Vagina (tissue), 2 donors: Measurements from ENCODE around the gene TRAF2. TPM values are rescaled to one million over a fixed set of nuclear protein-coding genes. Genes with fewer than 3 reads are reported as not detected.
A peak's percentile ranks its signal among the peaks of the same experiment; 100 is the strongest.

Experiments used
- DNase-seq, 2 donors: peaks; one replicate each; pipeline ENCODE4 v3.0.0-alpha.2; 2017; ENCODE audit errors: extremely low spot score in 2 of 2
- H3K27ac ChIP-seq: fragments of 200-600 bp; sonication (generic); one replicate; pipeline ENCODE4 v1.5.1; 2019
- H3K27me3 ChIP-seq: fragments of 200-600 bp; sonication (generic); one replicate; pipeline ENCODE4 v1.5.1; 2019
- H3K36me3 ChIP-seq, 2 donors: fragments of 200-600 bp; sonication (generic); one replicate each; pipeline ENCODE4 v1.5.1; 2017 to 2019
- H3K4me1 ChIP-seq: fragments of 200-600 bp; sonication (generic); one replicate; pipeline ENCODE4 v1.5.1; 2019
- H3K4me3 ChIP-seq, 2 donors: fragments of 200-600 bp; sonication (generic); 1 replicate in 1 of 2; 2 replicates in 1 of 2; pipeline ENCODE4 v1.5.1; 2016 to 2019
- H3K9me3 ChIP-seq: fragments of 200-600 bp; sonication (generic); one replicate; pipeline ENCODE4 v1.5.1; 2019
- POLR2A ChIP-seq, 2 donors: fragments of 450-650 bp; IDR thresholded peaks; one replicate each; pipeline ENCODE4 v1.6.1; 2017; ENCODE audit warnings: antibody characterized with exemption in 2 of 2, mild to moderate bottlenecking in 2 of 2, moderate library complexity in 2 of 2
- POLR2AphosphoS5 ChIP-seq, 2 donors: sonication (generic); formaldehyde crosslinking; IDR thresholded peaks; one replicate each; pipeline ENCODE4 v1.9.0; 2017; ENCODE audit warnings: antibody characterized with exemption in 2 of 2, mild to moderate bottlenecking in 2 of 2, low read depth in 1 of 2; ENCODE audit not compliant: insufficient read depth in 1 of 2
- intact Hi-C: fragments of 100-400 bp; cut with DNase I; formaldehyde crosslinking; loops from one replicate; pipeline ENCODE4 v1.15.1; 2023
- total RNA-seq: library from RNA; depleted of rRNA; stranded (reverse); fragments of >200 nt; gene quantifications from one replicate; pipeline ENCODE4 v1.2.3, GENCODE V29; 2016
- TF ChIP-seq, protein P1 (sequence below), 3 experiments: fragments of 450-650 bp in 2 of 3; fragments of 200-600 bp in 1 of 3; sonication (generic) in 1 of 3; IDR thresholded peaks; one replicate each; pipeline ENCODE4 v1.5.1; 2017 to 2019; ENCODE audit warnings: antibody characterized with exemption in 3 of 3, mild to moderate bottlenecking in 2 of 3, moderate library complexity in 2 of 3

The TRAF2 gene
- total RNA-seq, 1 donor from 2014 or later = 12.8 TPM

GRCh38 chr9:136903041-136903554, 16.8 kb downstream of the TRAF2 start:
- Histone ChIP-seq H3K9me3 (no peaks in the 10 kb centered on the region), H3K4me3 (no peak overlapping the region), H3K27me3 (no peaks in the 10 kb centered on the region), H3K4me1 (peaks cover 37% of the 10 kb centered on the region), H3K36me3 (peaks cover 0 to 21% of the 10 kb centered on the region in 2 donors), H3K27ac (peak overlapping the region; percentile 77)
- peak in 1 of 2 donors; percentile 8 for TF ChIP-seq POLR2AphosphoS5 (IDR thresholded peaks at IDR 0.05; ENCODE audit: insufficient read depth in 1 of 2, low read depth in 1 of 2)
- no peak for TF ChIP-seq POLR2A (IDR thresholded peaks at IDR 0.05)
- DNase-seq = no peak
- intact Hi-C loops = no loop called here

DNA sequence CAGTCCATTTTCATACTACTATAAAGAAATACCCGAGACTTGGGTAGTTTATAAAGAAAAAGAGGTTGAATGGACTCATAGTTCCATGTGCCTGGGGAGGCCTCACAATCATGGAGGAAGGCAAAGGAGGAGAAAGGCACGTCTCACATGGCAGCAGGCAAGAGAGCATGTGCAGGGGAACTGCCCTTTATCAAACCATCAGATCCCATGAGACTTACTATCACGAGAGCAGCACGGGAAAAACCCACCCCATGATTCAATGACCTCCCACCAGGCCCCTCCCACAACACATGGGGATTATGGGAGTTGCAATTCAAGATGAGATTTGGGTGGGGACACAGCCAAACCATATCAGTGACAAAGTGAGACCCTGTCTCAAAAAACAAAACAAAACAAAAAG, 19.9 kb downstream of the TRAF2 start:
- intact Hi-C loops = no loop called here
- Histone ChIP-seq H3K27ac (no peak overlapping the region), H3K36me3 (peaks cover 0 to 15% of the 10 kb centered on the region in 2 donors), H3K4me1 (peaks cover 27% of the 10 kb centered on the region), H3K4me3 (no peak overlapping the region), H3K27me3 (no peaks in the 10 kb centered on the region), H3K9me3 (no peaks in the 10 kb centered on the region)
- TF ChIP-seq, protein P1, sequence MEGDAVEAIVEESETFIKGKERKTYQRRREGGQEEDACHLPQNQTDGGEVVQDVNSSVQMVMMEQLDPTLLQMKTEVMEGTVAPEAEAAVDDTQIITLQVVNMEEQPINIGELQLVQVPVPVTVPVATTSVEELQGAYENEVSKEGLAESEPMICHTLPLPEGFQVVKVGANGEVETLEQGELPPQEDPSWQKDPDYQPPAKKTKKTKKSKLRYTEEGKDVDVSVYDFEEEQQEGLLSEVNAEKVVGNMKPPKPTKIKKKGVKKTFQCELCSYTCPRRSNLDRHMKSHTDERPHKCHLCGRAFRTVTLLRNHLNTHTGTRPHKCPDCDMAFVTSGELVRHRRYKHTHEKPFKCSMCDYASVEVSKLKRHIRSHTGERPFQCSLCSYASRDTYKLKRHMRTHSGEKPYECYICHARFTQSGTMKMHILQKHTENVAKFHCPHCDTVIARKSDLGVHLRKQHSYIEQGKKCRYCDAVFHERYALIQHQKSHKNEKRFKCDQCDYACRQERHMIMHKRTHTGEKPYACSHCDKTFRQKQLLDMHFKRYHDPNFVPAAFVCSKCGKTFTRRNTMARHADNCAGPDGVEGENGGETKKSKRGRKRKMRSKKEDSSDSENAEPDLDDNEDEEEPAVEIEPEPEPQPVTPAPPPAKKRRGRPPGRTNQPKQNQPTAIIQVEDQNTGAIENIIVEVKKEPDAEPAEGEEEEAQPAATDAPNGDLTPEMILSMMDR (IDR thresholded peaks at IDR 0.05) = no peak
- TF ChIP-seq POLR2A (IDR thresholded peaks at IDR 0.05) (no peak), POLR2AphosphoS5 (IDR thresholded peaks at IDR 0.05; ENCODE audit: insufficient read depth in 1 of 2, low read depth in 1 of 2) (no peak)
- DNase-seq = no peak

DNA sequence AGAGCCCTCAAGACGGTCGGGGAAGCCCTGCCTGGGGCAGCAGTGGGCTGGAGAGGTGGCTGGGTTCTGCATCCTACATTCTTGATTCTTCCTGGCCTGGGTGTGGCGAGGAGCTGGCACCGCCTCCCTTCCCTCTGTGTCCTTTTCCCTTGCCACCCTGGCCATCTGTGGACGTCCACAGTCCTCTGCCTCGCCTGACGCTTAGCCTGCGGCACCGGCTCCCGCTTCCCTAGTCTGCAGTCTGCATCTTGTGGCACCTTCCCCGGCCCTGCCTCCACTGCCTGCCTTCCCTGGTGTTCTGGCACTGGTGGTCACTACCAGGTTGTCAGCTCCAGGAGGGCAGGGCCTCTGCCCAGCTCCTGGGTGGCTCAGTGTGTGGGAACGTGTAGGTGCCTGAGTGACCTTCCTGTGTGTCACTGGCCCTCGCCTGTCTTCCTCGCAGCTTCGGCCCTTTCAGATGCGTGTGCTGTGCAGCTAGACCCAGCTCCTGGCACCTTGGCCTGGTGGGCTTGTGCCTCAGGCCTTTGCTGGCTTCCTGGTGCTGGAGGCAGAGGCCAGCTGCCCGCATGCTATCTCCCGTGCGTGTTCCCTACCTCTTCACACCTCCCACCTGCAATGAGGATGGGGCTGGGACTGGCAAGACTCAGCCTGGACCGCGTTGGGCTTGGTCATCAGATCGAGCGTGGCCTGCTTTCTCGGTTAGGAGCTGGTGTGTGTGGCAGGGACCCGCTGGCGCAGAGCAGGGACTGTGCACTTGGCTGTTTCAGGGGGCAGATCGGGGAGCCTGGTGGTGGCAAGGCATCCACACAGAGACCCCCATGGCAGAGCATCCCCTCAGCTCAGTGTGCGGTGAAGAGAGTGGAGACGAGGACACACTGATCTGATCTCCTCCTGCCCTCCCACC, 20.9 kb downstream of the TRAF2 start:
- H3K36me3 ChIP-seq = peaks cover 0 to 15% of the 10 kb centered on the region in 2 donors
- H3K4me3 ChIP-seq = no peak overlapping the region
- TF ChIP-seq, protein P1 (IDR thresholded peaks at IDR 0.05) = no peak
- TF ChIP-seq POLR2AphosphoS5 (IDR thresholded peaks at IDR 0.05; ENCODE audit: insufficient read depth in 1 of 2, low read depth in 1 of 2) (no peak), POLR2A (IDR thresholded peaks at IDR 0.05) (no peak)
- H3K27me3 ChIP-seq = no peaks in the 10 kb centered on the region
- H3K9me3 ChIP-seq = no peaks in the 10 kb centered on the region
- no peak overlapping the region for H3K27ac ChIP-seq
- no peak for DNase-seq
- intact Hi-C loops = no loop called here
- peaks cover 17% of the 10 kb centered on the region for H3K4me1 ChIP-seq

DNA sequence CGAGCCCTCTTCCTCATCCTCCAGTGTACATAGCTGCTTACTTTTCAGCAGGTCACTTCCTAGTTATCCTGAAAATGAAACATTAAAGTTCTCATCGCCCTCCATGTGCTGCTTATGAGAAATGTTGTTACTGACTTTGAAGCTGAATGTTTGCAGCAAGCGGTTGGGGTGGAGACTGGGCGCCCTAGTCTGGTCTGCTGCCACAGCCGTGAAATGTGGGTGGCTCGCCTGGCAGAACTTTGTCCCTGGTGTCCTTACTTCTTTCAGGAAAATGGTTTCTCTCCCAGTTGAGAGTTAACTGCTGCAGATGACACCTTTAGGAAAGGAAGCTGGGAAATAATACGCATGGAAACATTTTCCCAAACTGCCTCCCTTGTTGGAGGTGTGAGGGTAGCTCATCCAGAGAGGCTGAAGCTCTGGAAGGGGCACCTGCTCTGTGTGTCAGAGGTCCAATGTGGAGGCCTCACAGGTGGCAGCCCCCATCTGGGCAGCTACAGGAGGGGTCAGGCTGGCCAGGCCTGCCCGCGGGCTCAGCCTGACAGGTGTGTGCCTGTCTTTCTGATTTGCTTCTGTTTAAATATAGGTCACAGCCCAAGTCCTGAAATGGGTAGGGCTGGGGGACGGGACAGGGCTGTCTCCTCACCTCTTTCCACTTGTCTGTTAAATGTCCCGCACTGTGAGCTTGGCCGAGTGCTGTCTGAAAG, 24.0 kb downstream of the TRAF2 start:
- Histone ChIP-seq H3K4me1 (no peaks in the 10 kb centered on the region), H3K4me3 (no peak overlapping the region), H3K27ac (no peak overlapping the region), H3K36me3 (peaks cover 0 to 25% of the 10 kb centered on the region in 2 donors), H3K27me3 (no peaks in the 10 kb centered on the region), H3K9me3 (no peaks in the 10 kb centered on the region)
- intact Hi-C loops = no loop called here
- DNase-seq = no peak
- TF ChIP-seq POLR2A (IDR thresholded peaks at IDR 0.05) (no peak), POLR2AphosphoS5 (IDR thresholded peaks at IDR 0.05; ENCODE audit: insufficient read depth in 1 of 2, low read depth in 1 of 2) (no peak)
- TF ChIP-seq, protein P1 (IDR thresholded peaks at IDR 0.05) = no peak

GRCh38 chr9:136910901-136911245, 24.6 kb downstream of the TRAF2 start:
- H3K36me3 ChIP-seq = peaks cover 0 to 25% of the 10 kb centered on the region in 2 donors
- no peak overlapping the region for H3K27ac ChIP-seq
- intact Hi-C loops = no loop called here
- no peaks in the 10 kb centered on the region for H3K4me1 ChIP-seq
- H3K4me3 ChIP-seq = no peak overlapping the region
- H3K27me3 ChIP-seq = no peaks in the 10 kb centered on the region
- DNase-seq = no peak
- H3K9me3 ChIP-seq = no peaks in the 10 kb centered on the region
- no peak for TF ChIP-seq POLR2AphosphoS5 (IDR thresholded peaks at IDR 0.05; ENCODE audit: insufficient read depth in 1 of 2, low read depth in 1 of 2)
